Mesenchymal stem cell (in vitro differentiated cells and primary cell): ENCODE results near the gene JAG2.

ENCODE experiments used
- DNase-seq: peaks from one replicate; pipeline ENCODE4 v3.0.0-alpha.2; 2013
- H2AFZ ChIP-seq: one replicate; pipeline ENCODE4 v1.6.1; 2013; ENCODE audit warnings: low read depth, mild to moderate bottlenecking, control low read depth, inconsistent platforms, low read length, moderate library complexity
- H2AK5ac ChIP-seq: 2 replicates; pipeline ENCODE4 v1.6.1; 2013; ENCODE audit warnings: low read length, moderate library complexity, mild to moderate bottlenecking, inconsistent platforms; ENCODE audit not compliant: severe bottlenecking
- H2BK120ac ChIP-seq: one replicate; pipeline ENCODE4 v1.6.1; 2013; ENCODE audit warnings: low read depth, mild to moderate bottlenecking, inconsistent platforms, low read length, moderate library complexity
- H2BK12ac ChIP-seq, 2 experiments: one replicate each; pipeline ENCODE4 v1.6.1; 2013; ENCODE audit warnings: inconsistent platforms in 2 of 2, low read length in 2 of 2, mild to moderate bottlenecking in 2 of 2, moderate library complexity in 2 of 2, control low read depth in 1 of 2
- H2BK15ac ChIP-seq: one replicate; pipeline ENCODE4 v1.6.1; 2013; ENCODE audit warnings: mild to moderate bottlenecking, low read depth, inconsistent platforms; ENCODE audit not compliant: poor library complexity, severe bottlenecking
- H2BK5ac ChIP-seq: 2 replicates; pipeline ENCODE4 v1.6.1; 2013; ENCODE audit warnings: low read depth, mild to moderate bottlenecking, low read length, control low read depth, inconsistent platforms; ENCODE audit not compliant: poor library complexity, severe bottlenecking
- H3K14ac ChIP-seq, 2 experiments: one replicate each; pipeline ENCODE4 v1.6.1; 2013; ENCODE audit warnings: inconsistent platforms in 2 of 2, low read length in 2 of 2, control low read depth in 1 of 2, mild to moderate bottlenecking in 1 of 2, moderate library complexity in 1 of 2
- H3K18ac ChIP-seq, 2 experiments: one replicate each; pipeline ENCODE4 v1.6.1; 2013; ENCODE audit warnings: inconsistent platforms in 2 of 2, low read length in 2 of 2, control low read depth in 1 of 2, low read depth in 1 of 2, mild to moderate bottlenecking in 1 of 2
- H3K23ac ChIP-seq, 2 experiments: one replicate each; pipeline ENCODE4 v1.6.1; 2013; ENCODE audit warnings: inconsistent platforms in 2 of 2, low read length in 2 of 2, mild to moderate bottlenecking in 2 of 2, moderate library complexity in 2 of 2, control low read depth in 1 of 2
- H3K27ac ChIP-seq: 2 replicates; pipeline ENCODE4 v1.5.1; 2013; ENCODE audit warnings: mild to moderate bottlenecking, moderate library complexity, low read length, control low read depth, inconsistent platforms; ENCODE audit not compliant: poor library complexity, severe bottlenecking
- H3K27me3 ChIP-seq, 2 experiments: 2 replicates each; pipeline versions ENCODE4 v1.6.1 to v1.7.0; 2013; ENCODE audit warnings: low read length in 2 of 2, mild to moderate bottlenecking in 2 of 2, moderate library complexity in 2 of 2, control low read depth in 1 of 2, inconsistent platforms in 1 of 2; ENCODE audit not compliant: control insufficient read depth in 1 of 2, insufficient read depth in 1 of 2
- H3K36me3 ChIP-seq, 2 experiments: 2 replicates each; pipeline versions ENCODE4 v1.6.1 to v1.7.0; 2013; ENCODE audit warnings: low read length in 2 of 2, control low read depth in 1 of 2, inconsistent platforms in 1 of 2, low read depth in 1 of 2, mild to moderate bottlenecking in 1 of 2; ENCODE audit not compliant: insufficient read depth in 2 of 2, control insufficient read depth in 1 of 2
- H3K4ac ChIP-seq, 2 experiments: one replicate each; pipeline ENCODE4 v1.6.1; 2013; ENCODE audit warnings: inconsistent platforms in 2 of 2, low read length in 2 of 2, mild to moderate bottlenecking in 2 of 2, moderate library complexity in 2 of 2, control low read depth in 1 of 2, low read depth in 1 of 2
- H3K4me1 ChIP-seq: 2 replicates; pipeline ENCODE4 v1.6.1; 2013; ENCODE audit warnings: low read depth, low read length, control low read depth; ENCODE audit not compliant: control insufficient read depth, insufficient read depth
- H3K4me2 ChIP-seq: 2 replicates; pipeline ENCODE4 v1.6.1; 2013; ENCODE audit warnings: low read length, mild to moderate bottlenecking, inconsistent platforms; ENCODE audit not compliant: poor library complexity, severe bottlenecking
- H3K4me3 ChIP-seq, 2 experiments: 2 replicates each; pipeline versions ENCODE4 v1.5.1 to v1.7.0; 2013; ENCODE audit warnings: low read length in 2 of 2, mild to moderate bottlenecking in 2 of 2, control low read depth in 1 of 2, low read depth in 1 of 2; ENCODE audit not compliant: insufficient read depth in 1 of 2
- H3K79me1 ChIP-seq: replicated peaks from 2 replicates; pipeline ENCODE4 v1.6.1; 2013; ENCODE audit warnings: mild to moderate bottlenecking, control low read depth, low read length, inconsistent platforms; ENCODE audit not compliant: poor library complexity, severe bottlenecking
- H3K9ac ChIP-seq: 2 replicates; pipeline ENCODE4 v1.7.0; 2013; ENCODE audit warnings: mild to moderate bottlenecking, low read length, moderate library complexity
- H3K9me3 ChIP-seq: 2 replicates; pipeline ENCODE4 v1.7.0; 2013; ENCODE audit warnings: mild to moderate bottlenecking, low read length; ENCODE audit not compliant: control insufficient read depth
- H4K8ac ChIP-seq: one replicate; pipeline ENCODE4 v1.6.1; 2013; ENCODE audit warnings: inconsistent platforms, mild to moderate bottlenecking, low read length, moderate library complexity
- H4K91ac ChIP-seq: one replicate; pipeline ENCODE4 v1.6.1; 2013; ENCODE audit warnings: mild to moderate bottlenecking, low read length, inconsistent platforms
- WGBS: methylation state at CpG from one replicate; pipeline ENCODE4 v1.1.7; 2013; ENCODE audit warnings: mixed read lengths; 5-methylcytosine and 5-hydroxymethylcytosine counted together

JAG2 gene

GRCh38 chr14:105196265-105196960 lies 27.8 kb upstream of the JAG2 start:
- Histone ChIP-seq H3K36me3 (no peaks in the 10 kb centered on the region), H3K27ac (no peak overlapping the region), H3K9ac (no peak overlapping the region), H2BK5ac (no peak overlapping the region), H3K18ac (no peak overlapping the region), H3K14ac (no peak overlapping the region), H3K9me3 (no peaks in the 10 kb centered on the region), H2BK12ac (no peak overlapping the region), H3K23ac (no peak overlapping the region), H2AK5ac (no peak overlapping the region), H3K4me2 (peak overlapping the region; percentile 30), H3K4me1 (peaks cover 36% of the 10 kb centered on the region), H2BK120ac (no peak overlapping the region), H3K4me3 (no peak overlapping the region), H2BK15ac (no peak overlapping the region), H2AFZ (no peak overlapping the region), H3K27me3 (peaks cover 42 to 82% of the 10 kb centered on the region in 2 experiments), H4K91ac (no peak overlapping the region), H3K4ac (no peak overlapping the region), H4K8ac (no peak overlapping the region), H3K79me1 (no peaks in the 10 kb centered on the region)
- 4% methylated on average over 56 of the region's 58 CpGs for WGBS
- DNase-seq, result no peak

- Histone ChIP-seq H3K27ac (no peak overlapping the region), H3K4ac (no peak overlapping the region), H2BK5ac (no peak overlapping the region), H4K8ac (no peak overlapping the region), H2BK12ac (no peak overlapping the region), H3K79me1 (no peaks in the 10 kb centered on the region), H3K9ac (no peak overlapping the region), H3K9me3 (no peaks in the 10 kb centered on the region), H2AK5ac (no peak overlapping the region), H3K27me3 (peaks cover 42 to 82% of the 10 kb centered on the region in 2 experiments), H3K4me3 (no peak overlapping the region), H2BK120ac (no peak overlapping the region), H3K18ac (no peak overlapping the region), H3K4me1 (peaks cover 34% of the 10 kb centered on the region), H2AFZ (no peak overlapping the region), H3K23ac (no peak overlapping the region), H3K14ac (no peak overlapping the region), H3K36me3 (no peaks in the 10 kb centered on the region), H4K91ac (no peak overlapping the region), H3K4me2 (no peak overlapping the region), H2BK15ac (no peak overlapping the region)
- no peak for DNase-seq
- 42% methylated on average over 24 of the region's 25 CpGs for WGBS
These were observed 27.1 kb upstream of the JAG2 start for GRCh38 chr14:105195522-105196264.

- Histone ChIP-seq H2AFZ (no peak overlapping the region), H3K9me3 (no peaks in the 10 kb centered on the region), H3K23ac (no peak overlapping the region), H2AK5ac (no peak overlapping the region), H4K8ac (no peak overlapping the region), H2BK120ac (no peak overlapping the region), H3K9ac (no peak overlapping the region), H3K36me3 (no peaks in the 10 kb centered on the region), H3K18ac (no peak overlapping the region), H3K4me1 (peaks cover 34% of the 10 kb centered on the region), H3K14ac (no peak overlapping the region), H4K91ac (no peak overlapping the region), H3K79me1 (no peaks in the 10 kb centered on the region), H3K4ac (no peak overlapping the region), H2BK15ac (no peak overlapping the region), H2BK12ac (no peak overlapping the region), H3K27ac (no peak overlapping the region), H2BK5ac (no peak overlapping the region), H3K27me3 (peaks cover 42 to 81% of the 10 kb centered on the region in 2 experiments), H3K4me2 (no peak overlapping the region), H3K4me3 (no peak overlapping the region)
- WGBS, result 88% methylated on average over 10 of the region's 10 CpGs
- DNase-seq, result no peak
These were observed 26.5 kb upstream of the JAG2 start for GRCh38 chr14:105195051-105195450.

GRCh38 chr14:105193916-105194782 lies 25.6 kb upstream of the JAG2 start:
- WGBS, result 73% methylated on average over 17 of the region's 17 CpGs
- H3K23ac ChIP-seq, result no peak overlapping the region

More at GRCh38 chr14:105193916-105194782, 25.6 kb upstream of the JAG2 start:
- peaks cover 44 to 81% of the 10 kb centered on the region in 2 experiments for H3K27me3 ChIP-seq
- H4K8ac ChIP-seq, result no peak overlapping the region
- no peak overlapping the region for H2AK5ac ChIP-seq
- H2BK12ac ChIP-seq, result no peak overlapping the region
- peaks cover 31% of the 10 kb centered on the region for H3K4me1 ChIP-seq
- H3K18ac ChIP-seq, result no peak overlapping the region
- no peak overlapping the region for H3K9ac ChIP-seq
- H3K4me2 ChIP-seq, result no peak overlapping the region
- no peaks in the 10 kb centered on the region for H3K36me3 ChIP-seq
- H3K79me1 ChIP-seq, result no peaks in the 10 kb centered on the region
- no peak overlapping the region for H2BK120ac ChIP-seq
- no peak overlapping the region for H4K91ac ChIP-seq
- DNase-seq, result no peak
- H3K4me3 ChIP-seq, result no peak overlapping the region
- H2BK15ac ChIP-seq, result no peak overlapping the region
- no peak overlapping the region for H3K14ac ChIP-seq
- no peak overlapping the region for H3K27ac ChIP-seq
- H2BK5ac ChIP-seq, result no peak overlapping the region
- no peak overlapping the region for H3K4ac ChIP-seq
- H2AFZ ChIP-seq, result no peak overlapping the region
- H3K9me3 ChIP-seq, result no peaks in the 10 kb centered on the region
